H1 (cell line): Measurements from ENCODE around the gene IRF3. TPM values are rescaled to one million over a fixed set of nuclear protein-coding genes. Genes with fewer than 3 reads are reported as not detected.

Experiments
- ATF3 ChIP-seq: IDR thresholded peaks from 2 replicates; pipeline ENCODE4 v1.6.1; 2011; ENCODE audit warnings: low read depth, mild to moderate bottlenecking, low read length; ENCODE audit not compliant: insufficient read depth
- CHD2 ChIP-seq: IDR thresholded peaks from 2 replicates; pipeline ENCODE4 v1.6.1; 2012; ENCODE audit warnings: low read length, improper control_type of control experiment
- CTBP2 ChIP-seq: IDR thresholded peaks from 2 replicates; pipeline ENCODE4 v1.7.0; 2011; ENCODE audit warnings: borderline replicate concordance, mild to moderate bottlenecking, moderate library complexity, mixed read lengths, low read length; ENCODE audit not compliant: insufficient read depth, insufficient read length
- EP300 ChIP-seq, 2 experiments: IDR thresholded peaks; 1 replicate in 1 of 2; 2 replicates in 1 of 2; pipeline ENCODE4 v1.6.1; 2011 to 2012; ENCODE audit warnings: low read depth in 2 of 2, low read length in 2 of 2, mild to moderate bottlenecking in 2 of 2, borderline replicate concordance in 1 of 2, inconsistent platforms in 1 of 2, moderate library complexity in 1 of 2
- EZH2 ChIP-seq: fragments of 200-600 bp; sonication (generic); IDR thresholded peaks from 2 replicates; pipeline ENCODE4 v1.7.1; 2012; ENCODE audit warnings: low read depth, mild to moderate bottlenecking, moderate library complexity, low read length, inconsistent platforms; ENCODE audit not compliant: severe bottlenecking
- JUN ChIP-seq: IDR thresholded peaks from 2 replicates; pipeline ENCODE4 v1.6.1; 2011; ENCODE audit warnings: low read depth, mild to moderate bottlenecking, improper control_type of control experiment, low read length
- JUND ChIP-seq: IDR thresholded peaks from 2 replicates; pipeline ENCODE4 v1.6.1; 2011; ENCODE audit warnings: mild to moderate bottlenecking, improper control_type of control experiment, low read length
- KDM4A ChIP-seq: IDR thresholded peaks from one replicate; pipeline ENCODE4 v1.7.1; 2012; ENCODE audit warnings: low read depth, mild to moderate bottlenecking, moderate library complexity, low read length, inconsistent platforms; ENCODE audit not compliant: severe bottlenecking
- MAFK ChIP-seq: IDR thresholded peaks from 2 replicates; pipeline ENCODE4 v1.6.1; 2012; ENCODE audit warnings: low read depth, mild to moderate bottlenecking, improper control_type of control experiment, low read length
- MAX ChIP-seq: IDR thresholded peaks from 2 replicates; pipeline ENCODE4 v1.6.1; 2012; ENCODE audit warnings: inconsistent platforms
- POLR2AphosphoS5 ChIP-seq: IDR thresholded peaks from 2 replicates; pipeline ENCODE4 v1.6.1; 2011; ENCODE audit warnings: low read depth, low read length
- POU5F1 ChIP-seq: IDR thresholded peaks from 2 replicates; pipeline ENCODE4 v1.6.1; 2011; ENCODE audit warnings: low read depth, mild to moderate bottlenecking, low read length, moderate library complexity
- RBBP5 ChIP-seq: IDR thresholded peaks from 2 replicates; pipeline ENCODE4 v1.7.1; 2012; ENCODE audit warnings: low read depth, mild to moderate bottlenecking, inconsistent platforms, low read length, moderate library complexity, borderline replicate concordance
- RXRA ChIP-seq: IDR thresholded peaks from 2 replicates; pipeline ENCODE4 v1.6.1; 2011; ENCODE audit warnings: low read depth, mild to moderate bottlenecking, low read length, moderate library complexity; ENCODE audit not compliant: insufficient read depth
- SAP30 ChIP-seq: fragments of 300-600 bp; sonication (generic); IDR thresholded peaks from 2 replicates; pipeline ENCODE4 v1.7.1; 2012; ENCODE audit warnings: low read length, moderate library complexity, mild to moderate bottlenecking, inconsistent platforms; ENCODE audit not compliant: insufficient read depth, insufficient replicate concordance
- SIN3A ChIP-seq, 2 experiments: IDR thresholded peaks in 1 of 2; conservative IDR thresholded peaks in 1 of 2; 2 replicates each; pipeline ENCODE4 v1.6.1; 2011 to 2012; ENCODE audit warnings: low read length in 2 of 2, improper control_type of control experiment in 1 of 2, low read depth in 1 of 2, mild to moderate bottlenecking in 1 of 2
- SP1 ChIP-seq: IDR thresholded peaks from 2 replicates; pipeline ENCODE4 v1.6.1; 2011; ENCODE audit warnings: low read depth, low read length
- SP4 ChIP-seq: IDR thresholded peaks from 2 replicates; pipeline ENCODE4 v1.6.1; 2012; ENCODE audit warnings: low read length, inconsistent platforms
- SRF ChIP-seq: IDR thresholded peaks from 2 replicates; pipeline ENCODE4 v1.6.1; 2011; ENCODE audit warnings: mild to moderate bottlenecking, low read depth, low read length, moderate library complexity
- TEAD4 ChIP-seq: IDR thresholded peaks from 2 replicates; pipeline ENCODE4 v1.6.1; 2012; ENCODE audit warnings: low read depth, low read length, inconsistent platforms, mixed read lengths
- USF2 ChIP-seq: IDR thresholded peaks from 2 replicates; pipeline ENCODE4 v1.6.1; 2011; ENCODE audit warnings: low read length, improper control_type of control experiment
- polyA plus RNA-seq, 7 experiments: library from polyadenylated mRNA; depleted of rRNA in 3 of 7; stranded (reverse) in 5 of 7; unstranded in 2 of 7; fragments of >200 nt in 5 of 7; fragments of 200-250 nt in 2 of 7; gene quantifications; 1 replicate in 5 of 7; 2 replicates in 1 of 7; 4 replicates in 1 of 7; pipeline versions ENCODE4 v1.2.1 to v1.2.3, GENCODE V29; 2011 to 2013; ENCODE audit warnings: missing spikeins in 2 of 7, mixed read lengths in 2 of 7
- total RNA-seq: library from RNA; stranded (reverse); fragmentation: NEBNext Ultra II Directional; extraction: Animal tissue kit (Norgen Biotek cat#: 25700); gene quantifications from 2 replicates; pipeline ENCODE4 v1.2.1, GENCODE V29; 2021

The IRF3 gene
- total and polyA plus RNA-seq, 2 of the 8 experiments (the other 6 are each of a cell fraction or from before 2014, with no cell fraction given), result 103 to 114 TPM

GRCh38 chr19:49640113-49640898, 25.4 kb downstream of the IRF3 start, which contains the start of gene RRAS (continued):
- no peak for TF ChIP-seq KDM4A
- TF ChIP-seq SRF, result peak; percentile 24; the same call in 1 of the 2 replicates
- peak in 1 of 2 experiments; percentile 48; a peak in 1 of 4 replicates for TF ChIP-seq SIN3A (conservative IDR thresholded peaks at IDR 0.05 in 1 of 2, IDR thresholded peaks at IDR 0.05 in 1 of 2; ENCODE audit: low read depth in 1 of 2, low read length in 2 of 2)
- no peak for TF ChIP-seq CHD2
- TF ChIP-seq CTBP2, result no peak
- TF ChIP-seq SP4, result peak; percentile 88
- TF ChIP-seq EZH2, result no peak
- TF ChIP-seq JUND, result peak; percentile 95
- no peak for TF ChIP-seq USF2
- TF ChIP-seq ATF3, result 0 out of 2 replicates have a peak, but pooled peaks have one; percentile 24
- TF ChIP-seq RBBP5, result peak; percentile 94
- TF ChIP-seq SP1, result peak; percentile 76
- no peak for TF ChIP-seq MAFK
- TF ChIP-seq JUN, result peak; percentile 87
- no peak for TF ChIP-seq SAP30
- TF ChIP-seq POU5F1, result no peak
- TF ChIP-seq MAX, result peak; percentile 79
- TF ChIP-seq POLR2AphosphoS5, result peak; percentile 64
- TF ChIP-seq TEAD4, result peak; percentile 58; the same call in 1 of the 2 replicates
- peak in 1 of 2 experiments; percentile 64; a peak in 2 of 3 replicates for TF ChIP-seq EP300 (IDR thresholded peaks at IDR 0.05; ENCODE audit: borderline replicate concordance in 1 of 2, low read depth in 2 of 2, low read length in 2 of 2)
- 0 out of 2 replicates have a peak, but pooled peaks have one; percentile 4 for TF ChIP-seq RXRA
